Ectodermal cell (in vitro differentiated cells): ENCODE measurements around the gene GSTP1.
"Not testable (repeated sequence)": the region's sequence is repeated elsewhere in the genome, so short reads cannot be mapped to it uniquely, and the experiment has no call there.

ENCODE experiments used
- H3K27ac ChIP-seq: 2 replicates; pipeline ENCODE4 v1.7.0; 2013; ENCODE audit warnings: mild to moderate bottlenecking, low read depth, low read length; ENCODE audit not compliant: insufficient read depth, poor library complexity, severe bottlenecking
- H3K27me3 ChIP-seq: 2 replicates; pipeline ENCODE4 v1.7.0; 2013; ENCODE audit warnings: mild to moderate bottlenecking, low read length; ENCODE audit not compliant: insufficient read depth, control insufficient read depth, poor library complexity, severe bottlenecking
- H3K36me3 ChIP-seq: one replicate; pipeline ENCODE4 v1.7.0; 2013; ENCODE audit warnings: low read length; ENCODE audit not compliant: control insufficient read depth, insufficient read depth
- H3K4me1 ChIP-seq: one replicate; pipeline ENCODE4 v1.7.0; 2013; ENCODE audit warnings: low read length; ENCODE audit not compliant: control insufficient read depth, insufficient read depth
- H3K4me3 ChIP-seq: 2 replicates; pipeline ENCODE4 v1.7.0; 2013; ENCODE audit warnings: low read depth, low read length, control low read depth; ENCODE audit not compliant: insufficient read depth
- H3K9me3 ChIP-seq: 2 replicates; pipeline ENCODE4 v1.7.0; 2013; ENCODE audit warnings: mild to moderate bottlenecking, low read length, moderate library complexity; ENCODE audit not compliant: control insufficient read depth
- WGBS, 2 experiments: methylation state at CpG; one replicate each; pipeline ENCODE4 v1.1.7; 2013; ENCODE audit warnings: missing lambda C conversion rate in 2 of 2; 5-methylcytosine and 5-hydroxymethylcytosine counted together

The GSTP1 gene

DNA sequence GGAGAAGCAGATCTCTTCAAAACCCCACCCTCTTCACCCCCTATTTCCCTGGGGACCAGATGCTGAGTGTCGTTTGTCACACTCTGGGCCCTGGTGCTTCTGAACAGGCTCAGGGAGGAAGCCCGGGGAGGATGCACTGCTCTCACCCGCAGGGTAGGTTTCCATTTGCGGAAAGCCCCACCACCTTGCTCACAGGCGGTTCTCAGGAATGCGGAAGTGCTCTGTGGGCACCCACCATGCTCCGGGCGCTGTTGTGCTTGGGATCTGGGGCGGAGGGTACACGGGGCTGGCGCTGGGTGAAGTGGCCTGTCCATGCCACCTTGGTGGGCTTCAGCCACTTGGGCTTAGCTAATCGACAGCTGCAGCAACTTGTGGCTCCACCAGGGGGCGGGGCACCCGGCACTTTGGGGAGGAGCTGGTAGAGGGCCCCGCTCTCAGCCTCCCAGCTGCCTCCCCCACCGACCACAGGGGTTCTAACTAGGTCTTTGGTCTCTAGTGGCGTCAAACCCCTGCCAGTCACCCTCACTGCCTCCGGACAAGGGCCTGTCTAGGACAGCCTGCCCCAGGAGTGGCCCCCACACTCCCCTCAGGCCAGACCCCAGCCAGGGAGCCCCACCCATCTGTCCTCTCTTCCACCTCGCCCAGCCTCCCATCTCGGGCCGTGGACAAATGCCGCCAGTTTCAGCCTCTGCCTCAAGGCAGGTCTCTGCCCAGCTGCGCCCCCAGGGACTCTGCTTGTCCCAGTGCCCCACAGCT, 30.5 kb downstream of the GSTP1 start:
- WGBS, 2 experiments = 47 to 50% methylated on average over 23 of the region's 23 CpGs
- Histone ChIP-seq H3K4me1 (peaks cover 17% of the 10 kb centered on the region), H3K9me3 (no peaks in the 10 kb centered on the region), H3K27ac (no peak overlapping the region), H3K36me3 (peaks cover 12% of the 10 kb centered on the region), H3K27me3 (no peaks in the 10 kb centered on the region), H3K4me3 (no peak overlapping the region)

DNA sequence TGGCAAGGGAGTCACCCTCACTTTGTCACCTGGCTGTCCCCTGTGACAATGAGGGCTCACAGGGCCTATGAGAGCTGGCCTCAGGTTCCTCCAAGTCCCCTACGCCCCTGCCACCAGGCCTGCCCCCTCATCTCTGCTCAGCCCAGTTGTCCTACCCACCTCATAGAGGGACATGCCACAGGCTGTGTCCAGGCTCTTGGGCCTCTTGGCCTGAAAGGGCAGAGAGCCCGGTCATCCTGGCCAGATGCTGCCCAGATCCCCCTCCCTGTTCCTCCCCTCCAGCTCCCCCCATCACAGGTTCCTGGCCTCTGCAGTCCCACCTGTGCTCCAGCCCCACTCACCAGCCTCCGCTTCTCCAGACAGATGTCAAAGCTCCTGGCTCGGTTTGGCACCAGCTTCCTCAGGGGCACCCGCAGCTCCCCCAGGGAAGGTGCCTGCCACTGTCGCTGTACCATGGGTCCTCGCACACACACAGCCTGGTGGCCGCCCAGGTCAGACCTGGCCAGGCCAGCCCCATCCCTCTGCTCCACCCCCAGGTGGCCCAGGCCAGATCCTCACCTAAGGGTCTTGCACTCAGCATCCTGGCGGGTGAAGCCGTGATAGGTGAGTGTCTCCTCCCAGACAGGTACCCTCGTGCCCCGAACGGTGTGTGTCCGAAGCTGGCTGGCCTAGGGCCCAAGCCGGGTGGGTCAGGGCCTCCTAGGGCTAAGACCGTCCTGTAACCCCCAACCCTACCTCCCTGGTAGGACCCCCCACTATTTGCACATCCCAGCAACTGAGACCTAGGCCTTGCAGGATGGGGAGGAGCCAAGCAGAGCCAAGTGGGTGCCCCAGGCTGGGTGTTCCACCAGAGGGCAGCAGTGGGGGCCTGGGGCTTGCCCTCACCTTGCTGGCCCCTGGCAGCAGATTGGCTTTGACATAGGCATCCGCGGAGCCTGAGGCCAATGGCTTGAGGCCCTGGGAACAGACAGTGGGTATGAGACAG, 31.4 kb downstream of the GSTP1 start:
- Histone ChIP-seq H3K27me3 (no peaks in the 10 kb centered on the region), H3K9me3 (no peaks in the 10 kb centered on the region), H3K27ac (no peak overlapping the region), H3K4me1 (peaks cover 17% of the 10 kb centered on the region), H3K4me3 (no peak overlapping the region), H3K36me3 (peaks cover 7% of the 10 kb centered on the region)
- 92 to 95% methylated on average over 18 of the region's 18 CpGs for WGBS, 2 experiments

DNA sequence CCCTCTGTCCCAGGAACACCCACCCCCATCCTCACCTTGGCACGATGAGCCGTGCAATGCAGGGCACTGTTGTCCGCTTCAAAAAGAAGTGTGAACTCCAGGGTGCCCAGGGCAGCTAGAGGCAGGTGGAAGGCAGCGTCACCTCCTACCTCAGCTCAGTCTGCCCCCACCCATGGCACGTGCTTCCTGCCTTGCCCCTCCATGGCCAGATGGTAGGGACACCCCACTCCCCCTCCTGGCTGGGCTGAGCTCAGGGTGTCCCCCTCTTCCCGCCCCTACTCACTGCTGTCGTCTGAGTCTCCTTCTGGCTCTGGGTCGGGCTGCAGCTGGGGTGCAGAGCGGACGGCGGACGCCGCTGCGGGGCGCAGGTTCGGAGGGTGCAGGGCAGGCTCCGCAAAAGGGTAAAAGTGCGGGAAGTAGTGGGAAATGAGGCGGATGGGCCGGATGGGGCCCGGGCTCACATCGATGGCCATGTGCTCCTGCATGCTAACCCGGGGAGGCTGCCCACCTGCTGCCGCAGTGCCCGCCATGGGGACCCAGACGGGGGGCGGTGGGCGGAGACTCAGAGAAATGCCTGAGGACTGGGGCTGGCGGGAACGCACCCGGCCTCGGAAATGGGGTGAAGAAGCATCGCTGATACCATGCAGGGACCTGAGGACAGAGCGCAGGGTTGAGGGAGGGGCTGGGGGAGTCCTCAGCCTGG, 32.3 kb downstream of the GSTP1 start:
- WGBS, 2 experiments = 73 to 81% methylated on average over 32 to 34 of the region's 34 CpGs
- Histone ChIP-seq H3K4me3 (no peak overlapping the region), H3K27me3 (no peaks in the 10 kb centered on the region), H3K9me3 (no peaks in the 10 kb centered on the region), H3K36me3 (no peaks in the 10 kb centered on the region), H3K4me1 (peaks cover 17% of the 10 kb centered on the region), H3K27ac (no peak overlapping the region)

DNA sequence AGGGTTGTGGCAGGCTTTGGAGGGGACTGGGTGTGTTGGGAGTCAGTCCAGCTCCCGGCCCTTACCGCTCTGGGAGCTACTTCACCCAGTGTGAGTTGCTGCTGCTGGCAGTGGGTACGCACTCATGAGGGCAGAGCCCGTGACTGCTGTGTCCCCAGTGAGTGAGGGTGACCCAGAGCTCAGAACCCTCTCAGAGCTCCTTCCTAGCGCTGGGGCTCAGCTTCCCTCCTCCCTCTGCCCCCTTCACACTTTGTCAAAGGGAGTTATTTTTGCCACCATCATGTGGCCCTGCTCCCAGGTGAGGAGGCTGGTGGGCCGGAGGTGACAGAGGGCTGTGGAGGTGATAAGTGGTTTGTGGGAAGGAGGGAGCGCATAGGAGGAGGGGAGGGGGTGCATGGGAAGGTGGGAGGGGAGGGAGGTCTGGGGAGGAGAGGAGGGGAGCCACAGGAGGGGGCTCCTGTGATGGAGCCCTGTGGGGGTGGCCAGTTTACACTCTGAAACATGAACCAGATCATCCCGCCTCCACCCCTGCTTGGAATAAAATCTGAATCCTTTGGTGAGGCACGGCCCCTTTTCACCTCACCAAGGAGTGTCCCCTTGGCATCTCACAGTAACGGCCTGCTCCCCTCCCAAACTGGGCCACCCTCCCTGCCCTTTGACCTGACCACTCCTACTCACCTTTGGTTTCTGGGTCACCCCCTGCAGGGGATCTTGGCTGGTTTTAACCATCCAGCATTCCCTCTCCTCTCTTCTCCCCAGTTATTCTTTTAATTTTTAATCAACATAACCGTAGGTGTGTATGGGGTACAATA, 33.0 kb downstream of the GSTP1 start:
- Histone ChIP-seq H3K27ac (no peak overlapping the region), H3K36me3 (no peaks in the 10 kb centered on the region), H3K27me3 (no peaks in the 10 kb centered on the region), H3K4me1 (peaks cover 17% of the 10 kb centered on the region), H3K4me3 (no peak overlapping the region), H3K9me3 (no peaks in the 10 kb centered on the region)
- WGBS, 2 experiments = 51 to 54% methylated on average over 11 of the region's 11 CpGs

DNA sequence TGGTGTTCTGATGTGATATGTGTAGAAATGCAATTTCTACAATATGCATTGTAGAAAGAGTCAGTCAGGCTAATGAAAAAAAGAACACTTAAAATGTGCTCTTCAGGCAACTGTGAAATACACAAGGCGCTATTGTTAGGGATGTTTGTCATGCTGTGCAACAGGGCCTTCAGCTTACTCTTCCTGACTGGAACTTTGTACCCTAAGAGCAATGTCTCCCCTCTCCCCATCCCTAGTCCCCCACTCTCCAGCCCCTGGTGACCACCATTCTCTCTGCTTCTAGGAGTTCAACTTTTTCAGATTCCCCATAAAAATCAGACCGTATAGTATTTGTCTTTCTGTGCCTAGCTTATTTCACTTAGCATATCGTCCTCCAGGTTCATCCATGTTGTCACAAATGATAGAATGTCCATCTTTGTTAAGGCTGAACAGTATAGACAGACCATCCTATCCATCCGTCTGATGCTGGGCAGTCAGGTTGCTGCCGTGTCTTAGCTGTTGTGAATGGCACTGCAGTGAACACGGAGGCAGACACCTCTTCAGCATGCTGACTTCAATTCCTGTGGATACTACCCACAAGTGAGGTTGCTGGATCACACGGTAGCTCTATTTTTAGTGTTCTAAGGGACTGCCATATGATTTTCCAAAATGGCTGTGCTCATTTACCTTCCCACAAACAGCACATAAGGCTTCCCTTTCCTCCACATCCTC, 33.8 kb downstream of the GSTP1 start:
- H3K27ac ChIP-seq = no peak overlapping the region
- H3K27me3 ChIP-seq = no peaks in the 10 kb centered on the region
- no peaks in the 10 kb centered on the region for H3K9me3 ChIP-seq
- no peak overlapping the region for H3K4me3 ChIP-seq
- no peaks in the 10 kb centered on the region for H3K36me3 ChIP-seq
- 67 to 80% methylated on average over 7 of the region's 7 CpGs for WGBS, 2 experiments
- H3K4me1 ChIP-seq = peaks cover 17% of the 10 kb centered on the region

GRCh38 chr11:67618901-67619659, 35.5 kb downstream of the GSTP1 start:
- 91 to 93% methylated on average over 40 of the region's 40 CpGs for WGBS, 2 experiments
- not testable (repeated sequence) for H3K27ac ChIP-seq, H3K9me3 ChIP-seq, H3K36me3 ChIP-seq, H3K27me3 ChIP-seq, H3K4me3 ChIP-seq
- H3K4me1 ChIP-seq = peaks cover 12% of the 10 kb centered on the region

- not testable (repeated sequence) for H3K36me3 ChIP-seq, H3K9me3 ChIP-seq, H3K27ac ChIP-seq, H3K4me1 ChIP-seq, H3K27me3 ChIP-seq
- H3K4me3 ChIP-seq = peak overlapping the region; percentile 45
- WGBS, 2 experiments = 20 to 23% methylated on average over 33 of the region's 33 CpGs
These were observed 36.3 kb downstream of the GSTP1 start for GRCh38 chr11:67619683-67620618.

- not testable (repeated sequence) for H3K9me3 ChIP-seq, H3K27ac ChIP-seq, H3K4me1 ChIP-seq, H3K27me3 ChIP-seq, H3K36me3 ChIP-seq
- 1 to 6% methylated on average over 13 of the region's 13 CpGs for WGBS, 2 experiments
- peak overlapping the region; percentile 45 for H3K4me3 ChIP-seq
These were observed 37.0 kb downstream of the GSTP1 start for GRCh38 chr11:67620621-67621020.
